GM12874 (cell line): ENCODE results near the gene MACF1.

Experiments used
- CTCF ChIP-seq: IDR thresholded peaks from 2 replicates; pipeline ENCODE4 v1.5.1; 2011; ENCODE audit warnings: low read depth, mild to moderate bottlenecking, control low read depth, low read length, moderate library complexity; ENCODE audit not compliant: insufficient read depth

MACF1 gene

DNA sequence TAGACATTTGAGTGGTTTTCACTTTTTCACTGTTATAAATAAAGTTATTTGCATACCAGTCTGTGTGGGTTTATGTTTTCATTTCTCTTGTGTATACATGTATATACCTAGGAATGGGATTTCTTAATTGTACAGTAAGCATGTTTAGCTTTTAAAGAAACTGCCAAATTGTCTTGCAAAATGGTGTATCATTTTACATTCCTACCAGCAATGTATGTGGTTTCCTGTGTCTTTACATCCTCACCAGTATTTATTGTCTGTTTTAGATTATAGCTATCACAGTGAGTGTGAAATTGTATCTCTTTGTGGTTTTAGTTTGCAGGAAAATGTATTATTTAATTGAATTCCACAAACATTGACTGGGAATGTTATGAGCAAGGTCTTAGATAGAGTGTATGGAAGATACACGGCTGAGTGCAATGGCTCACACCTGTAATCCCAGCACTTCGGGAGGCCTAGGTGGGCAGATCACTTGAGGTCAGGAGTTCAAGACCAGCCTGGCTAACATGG, 57.3 kb downstream of the MACF1 start:
- TF ChIP-seq CTCF: no peak

GRCh38 chr1:39262802-39263201, 58.3 kb downstream of the MACF1 start:
- no peak for TF ChIP-seq CTCF

GRCh38 chr1:39266269-39266668, 61.8 kb downstream of the MACF1 start:
- no peak for TF ChIP-seq CTCF

DNA sequence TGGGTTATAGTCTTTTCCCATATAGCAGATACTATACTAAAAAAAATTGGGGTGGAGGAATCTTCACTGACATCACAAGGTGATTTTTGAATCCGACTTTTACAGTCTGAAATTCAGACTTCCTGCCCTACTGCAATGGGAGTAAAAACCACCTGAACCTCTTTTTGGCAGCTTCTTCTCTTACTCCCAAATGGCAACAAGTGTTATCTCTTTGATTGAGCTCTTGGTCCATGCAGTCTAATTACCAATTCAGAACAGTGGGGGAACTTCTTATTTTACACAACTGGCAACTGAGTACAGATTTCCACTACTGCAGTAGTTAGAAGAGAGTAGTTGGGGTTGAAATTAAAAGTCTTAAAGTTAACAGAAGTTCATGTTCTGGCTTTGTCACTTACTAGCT, 62.3 kb downstream of the MACF1 start:
- TF ChIP-seq CTCF: no peak

GRCh38 chr1:39268112-39268581, 63.7 kb downstream of the MACF1 start:
- no peak for TF ChIP-seq CTCF

- TF ChIP-seq CTCF: no peak
These were observed 64.4 kb downstream of the MACF1 start for GRCh38 chr1:39268906-39269305.

DNA sequence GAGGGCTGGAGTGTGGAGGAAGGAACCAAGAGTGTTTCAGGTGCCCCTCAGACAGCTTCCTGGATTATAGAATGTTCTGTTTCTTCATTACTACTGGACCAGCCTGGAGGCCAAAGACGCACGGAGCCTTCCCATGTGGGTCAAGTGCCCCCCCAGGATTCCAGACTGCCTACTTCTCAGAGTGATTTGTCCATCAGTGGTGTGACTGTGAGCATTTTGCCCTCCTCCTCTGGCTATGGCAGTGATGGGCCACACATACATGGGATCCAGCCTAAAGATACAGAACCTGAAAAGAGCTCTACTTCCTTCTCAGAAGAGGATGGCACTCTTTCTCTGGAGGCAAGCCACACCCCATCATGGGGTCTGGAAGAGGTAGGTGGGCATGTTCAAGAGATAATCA, 64.9 kb downstream of the MACF1 start:
- no peak for TF ChIP-seq CTCF
